Measurements from ENCODE around the gene GTF3C2.

Gene GTF3C2, protein sequence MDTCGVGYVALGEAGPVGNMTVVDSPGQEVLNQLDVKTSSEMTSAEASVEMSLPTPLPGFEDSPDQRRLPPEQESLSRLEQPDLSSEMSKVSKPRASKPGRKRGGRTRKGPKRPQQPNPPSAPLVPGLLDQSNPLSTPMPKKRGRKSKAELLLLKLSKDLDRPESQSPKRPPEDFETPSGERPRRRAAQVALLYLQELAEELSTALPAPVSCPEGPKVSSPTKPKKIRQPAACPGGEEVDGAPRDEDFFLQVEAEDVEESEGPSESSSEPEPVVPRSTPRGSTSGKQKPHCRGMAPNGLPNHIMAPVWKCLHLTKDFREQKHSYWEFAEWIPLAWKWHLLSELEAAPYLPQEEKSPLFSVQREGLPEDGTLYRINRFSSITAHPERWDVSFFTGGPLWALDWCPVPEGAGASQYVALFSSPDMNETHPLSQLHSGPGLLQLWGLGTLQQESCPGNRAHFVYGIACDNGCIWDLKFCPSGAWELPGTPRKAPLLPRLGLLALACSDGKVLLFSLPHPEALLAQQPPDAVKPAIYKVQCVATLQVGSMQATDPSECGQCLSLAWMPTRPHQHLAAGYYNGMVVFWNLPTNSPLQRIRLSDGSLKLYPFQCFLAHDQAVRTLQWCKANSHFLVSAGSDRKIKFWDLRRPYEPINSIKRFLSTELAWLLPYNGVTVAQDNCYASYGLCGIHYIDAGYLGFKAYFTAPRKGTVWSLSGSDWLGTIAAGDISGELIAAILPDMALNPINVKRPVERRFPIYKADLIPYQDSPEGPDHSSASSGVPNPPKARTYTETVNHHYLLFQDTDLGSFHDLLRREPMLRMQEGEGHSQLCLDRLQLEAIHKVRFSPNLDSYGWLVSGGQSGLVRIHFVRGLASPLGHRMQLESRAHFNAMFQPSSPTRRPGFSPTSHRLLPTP

DNA sequence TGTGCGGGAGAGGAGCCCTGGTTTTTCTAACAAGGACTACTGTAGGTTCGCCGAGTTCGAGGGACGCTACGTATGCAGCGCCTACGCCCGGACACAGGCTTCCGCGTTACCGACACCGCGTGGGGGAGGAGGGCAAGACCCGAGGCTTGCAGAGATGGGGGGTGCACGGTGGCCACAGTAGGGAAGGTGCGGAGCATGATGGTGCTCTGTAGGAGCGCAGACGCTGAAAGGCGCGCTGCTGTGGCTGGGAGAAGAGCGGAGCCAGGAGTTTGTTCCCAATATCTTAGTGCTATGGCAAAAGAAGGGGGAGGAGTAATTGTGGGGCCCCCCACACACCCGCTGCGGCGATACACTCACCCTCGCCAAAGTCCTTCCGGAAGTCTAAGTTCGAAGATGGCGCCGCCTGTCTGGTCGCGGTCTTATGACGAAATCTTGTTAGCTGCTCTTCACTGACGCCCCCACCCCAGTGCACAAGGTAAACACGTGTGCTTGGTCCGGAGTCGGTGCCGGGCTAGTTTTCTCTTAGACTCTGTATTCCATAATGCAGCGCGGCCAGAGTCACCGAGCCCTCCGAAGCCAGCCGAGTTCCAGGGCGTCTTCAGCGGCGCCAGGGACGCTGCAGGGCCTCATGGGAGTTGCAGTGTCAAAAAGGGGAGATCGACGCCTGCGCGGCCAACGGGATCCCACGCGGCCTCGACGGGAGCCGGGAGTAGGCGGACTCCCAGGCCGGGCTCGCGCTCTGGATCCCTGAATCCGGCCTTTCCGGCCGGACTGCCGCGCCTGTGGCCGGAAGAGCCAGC lies at the start of gene GTF3C2:
Gene GTF3C2 (minus strand): TSS at position 383 of the 800 bp plus-strand sequence. CDS start 13,210 bp downstream, outside the sequence.
- peak; percentile 97 to 98 for DNase-seq
- TF ChIP-seq POLR2A (IDR thresholded peaks at IDR 0.05; ENCODE audit: low read length): peak; percentile 84
- no peak for TF ChIP-seq GATA1 (IDR thresholded peaks at IDR 0.05; ENCODE audit: low read depth, low read length)

DNA sequence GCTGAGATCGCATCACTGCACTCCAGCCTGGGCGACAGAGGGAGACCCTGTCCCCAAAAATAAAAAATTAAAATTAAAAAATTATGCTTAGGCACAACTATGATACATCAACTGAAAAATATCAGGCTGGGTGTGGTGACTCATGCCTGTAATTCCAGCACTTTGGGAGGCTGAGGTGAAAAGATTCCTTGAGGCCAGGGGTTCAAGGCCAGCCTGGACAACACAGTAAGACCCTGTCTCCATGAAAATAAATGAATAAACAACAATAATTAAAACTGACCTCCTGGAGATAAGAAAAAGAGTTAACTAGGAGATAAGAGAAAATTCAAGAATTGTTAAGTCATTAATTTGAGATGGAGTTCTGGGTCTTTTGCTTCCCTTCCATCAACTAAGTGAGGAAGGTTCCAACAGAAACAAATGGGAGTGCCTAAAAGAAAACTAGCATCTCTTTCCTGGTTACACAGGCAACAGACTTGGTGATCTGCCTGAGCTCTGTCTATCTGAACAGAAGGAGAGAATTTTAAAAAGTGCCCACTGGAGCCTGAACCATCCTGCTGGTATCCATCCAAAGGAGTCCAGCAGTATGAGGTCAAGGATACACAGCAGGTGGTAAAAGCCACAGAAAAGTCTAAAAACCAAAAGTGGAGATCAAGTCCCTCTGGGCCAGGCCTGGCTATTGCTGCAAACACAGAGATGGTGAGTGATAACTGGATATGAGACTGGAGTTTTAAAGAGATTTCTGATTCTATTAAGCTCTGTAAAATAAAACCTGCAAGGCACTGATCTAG lies 44.0 kb upstream of the GTF3C2 start:
- no peak for TF ChIP-seq POLR2A (IDR thresholded peaks at IDR 0.05; ENCODE audit: low read length)
- DNase-seq: no peak

DNA sequence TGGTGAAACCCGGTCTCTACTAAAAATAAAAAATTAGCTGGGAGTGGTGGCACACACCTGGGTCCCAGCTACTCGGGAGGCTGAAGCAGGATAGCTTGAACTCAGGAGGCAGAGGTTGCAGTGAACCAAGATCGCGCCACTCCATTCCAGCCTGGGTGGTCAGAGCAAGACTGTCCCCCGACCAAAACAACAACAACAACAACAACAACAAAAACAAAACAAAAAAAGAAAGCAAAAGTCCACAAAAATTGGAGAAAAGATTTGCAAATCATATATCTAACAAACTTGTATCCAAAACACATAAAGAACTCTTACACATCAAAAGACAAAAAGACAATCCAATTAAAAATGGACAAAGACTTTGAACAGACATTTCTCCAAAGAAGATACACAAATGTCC lies 42.4 kb upstream of the GTF3C2 start:
- no peak for DNase-seq
- TF ChIP-seq POLR2A (IDR thresholded peaks at IDR 0.05; ENCODE audit: low read length): no peak
- no peak for TF ChIP-seq GATA1 (IDR thresholded peaks at IDR 0.05; ENCODE audit: low read depth, low read length)

DNA sequence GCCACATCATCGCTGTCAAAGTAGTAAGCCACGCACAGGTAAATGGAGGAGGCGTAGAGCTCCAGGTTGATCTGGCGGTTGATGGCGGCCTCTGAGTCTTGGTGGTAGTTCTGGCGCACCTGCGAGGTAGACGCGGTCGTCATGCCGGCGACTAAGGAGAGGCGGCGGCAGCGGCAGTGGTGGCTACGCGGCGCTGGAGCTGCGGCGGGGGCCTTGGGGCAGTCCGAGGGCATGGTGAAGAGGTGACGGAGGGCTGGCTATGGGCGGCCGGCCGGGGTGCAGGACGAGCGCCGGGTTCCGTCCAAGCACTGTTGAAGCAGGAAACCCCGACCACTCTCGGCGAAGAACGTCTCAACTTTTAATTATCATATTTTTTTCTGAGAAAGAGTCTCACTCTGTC lies 36.7 kb upstream of the GTF3C2 start:
- DNase-seq: no peak
- no peak for TF ChIP-seq POLR2A (IDR thresholded peaks at IDR 0.05; ENCODE audit: low read length)
- TF ChIP-seq GATA1 (IDR thresholded peaks at IDR 0.05; ENCODE audit: low read depth, low read length): no peak

DNA sequence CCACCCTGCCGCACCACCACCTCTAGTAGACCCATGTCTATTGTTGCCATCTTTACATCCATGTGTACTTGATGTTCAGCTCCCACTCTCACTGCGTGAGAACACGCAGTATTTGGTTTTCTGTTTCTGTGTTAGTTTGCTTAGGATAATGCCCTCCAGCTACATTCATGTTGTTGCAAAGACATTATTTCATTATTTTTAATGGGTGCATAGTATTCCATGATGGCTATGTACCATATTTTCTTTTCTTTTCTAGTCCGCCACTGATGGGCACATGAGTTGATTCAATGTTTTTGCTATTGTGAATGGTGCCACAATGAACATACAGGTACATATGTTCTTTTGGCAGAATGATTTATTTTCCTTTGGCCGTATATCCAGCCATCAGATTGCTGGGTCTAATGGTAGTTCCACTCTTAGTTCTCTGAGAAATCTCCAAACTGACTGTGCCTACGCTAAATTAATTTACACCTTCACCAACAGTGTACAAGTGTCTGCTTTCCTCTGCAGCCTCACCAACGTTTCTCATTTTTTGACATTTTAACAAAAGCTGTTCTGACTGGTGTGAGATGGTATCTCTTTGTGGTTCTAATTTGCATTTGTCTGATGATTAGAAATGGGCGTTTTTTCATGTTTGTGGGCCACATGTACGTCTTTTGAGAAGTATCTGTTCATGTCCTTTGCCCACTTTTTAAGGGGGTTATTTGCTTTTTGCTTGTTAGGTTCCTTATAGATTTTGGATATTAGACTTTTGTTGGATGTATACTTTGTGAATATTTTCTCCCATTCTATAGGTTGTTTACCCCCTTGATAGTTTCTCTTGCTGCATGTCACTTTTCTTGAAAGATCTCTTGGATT lies 34.5 kb upstream of the GTF3C2 start:
- DNase-seq: no peak
- TF ChIP-seq POLR2A (IDR thresholded peaks at IDR 0.05; ENCODE audit: low read length): no peak

DNA sequence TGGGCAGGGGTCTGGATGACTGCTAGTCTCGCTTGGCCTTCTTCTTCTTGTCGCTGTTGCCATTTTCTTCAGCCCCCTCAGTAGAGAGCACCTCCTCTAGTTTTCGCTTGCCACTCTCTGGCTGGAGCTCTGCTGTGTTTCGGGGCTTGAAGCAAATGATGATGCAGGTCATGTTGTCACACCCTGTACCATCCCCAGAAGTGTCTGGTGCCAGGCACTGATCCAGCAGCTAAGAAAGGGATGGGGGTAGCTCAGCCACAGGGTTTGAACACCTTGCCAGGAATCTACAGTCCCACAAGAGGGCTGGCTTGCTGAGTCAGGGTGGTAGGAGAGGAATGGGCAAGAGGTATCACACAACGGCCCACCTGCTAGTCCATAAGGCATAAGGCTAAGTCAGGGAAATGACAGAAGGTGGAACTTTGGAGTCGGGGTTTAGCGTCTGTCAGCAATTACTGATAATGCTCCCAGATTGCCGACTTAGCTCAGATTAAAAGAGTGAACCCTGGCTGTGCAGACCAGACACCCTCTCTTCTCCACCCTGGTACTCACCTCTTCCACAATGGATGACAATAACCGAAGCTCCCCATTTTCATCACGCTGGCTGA lies 25.1 kb upstream of the GTF3C2 start:
- no peak for TF ChIP-seq POLR2A (IDR thresholded peaks at IDR 0.05; ENCODE audit: low read length)
- TF ChIP-seq GATA1 (IDR thresholded peaks at IDR 0.05; ENCODE audit: low read depth, low read length): no peak
- no peak for DNase-seq

DNA sequence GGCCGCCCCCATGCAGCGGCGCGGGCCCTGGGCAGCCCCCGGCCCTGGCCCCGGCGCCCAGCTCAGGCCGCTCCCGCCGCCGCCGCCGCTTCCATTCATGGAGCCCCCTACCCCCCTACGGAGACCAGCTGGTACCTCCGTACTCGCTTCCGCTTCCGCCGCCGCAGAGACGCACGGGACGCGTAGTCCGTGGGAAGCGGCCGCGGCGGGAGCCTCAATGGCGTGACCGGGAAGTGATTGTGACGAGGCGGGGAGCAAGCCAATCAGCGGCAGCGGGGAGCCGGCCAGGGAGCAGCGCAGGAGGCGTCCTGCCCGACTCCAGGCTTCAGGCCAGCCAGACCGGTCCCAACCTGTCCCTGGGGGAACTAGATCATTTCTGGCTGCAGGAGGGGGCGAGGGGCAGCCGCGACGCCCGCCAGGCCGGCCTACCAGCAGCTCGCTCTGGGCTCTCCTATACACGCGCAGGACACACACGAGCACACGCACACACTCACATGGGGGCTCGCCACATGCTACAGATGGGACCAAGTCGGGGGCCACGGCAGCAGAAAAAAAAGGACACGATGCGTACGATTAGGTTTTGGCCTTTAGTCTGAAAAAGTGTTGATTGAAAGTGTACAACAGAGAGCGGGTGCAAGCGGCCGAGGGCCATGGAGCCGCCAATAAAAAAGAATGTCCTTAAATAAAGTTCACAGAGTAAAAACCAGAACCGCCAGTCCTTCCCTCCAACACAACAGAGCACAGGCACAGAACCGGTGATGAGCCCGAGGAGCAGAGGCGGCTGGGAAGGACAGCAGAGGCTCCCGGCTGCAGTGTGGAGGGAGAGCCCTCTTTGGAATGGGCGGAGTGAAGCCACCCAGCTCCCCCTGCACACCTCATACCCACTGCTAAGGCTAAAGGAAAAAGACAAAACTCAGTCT lies 24.3 kb upstream of the GTF3C2 start, which contains the start of gene ZNF513:
Gene ZNF513 (minus strand): TSS at position 109 of the 920 bp plus-strand sequence. CDS start 208 bp downstream, outside the sequence.
- DNase-seq: peak; percentile 84 to 85
- peak; percentile 69 for TF ChIP-seq POLR2A (IDR thresholded peaks at IDR 0.05; ENCODE audit: low read length)
- TF ChIP-seq GATA1 (IDR thresholded peaks at IDR 0.05; ENCODE audit: low read depth, low read length): no peak

DNA sequence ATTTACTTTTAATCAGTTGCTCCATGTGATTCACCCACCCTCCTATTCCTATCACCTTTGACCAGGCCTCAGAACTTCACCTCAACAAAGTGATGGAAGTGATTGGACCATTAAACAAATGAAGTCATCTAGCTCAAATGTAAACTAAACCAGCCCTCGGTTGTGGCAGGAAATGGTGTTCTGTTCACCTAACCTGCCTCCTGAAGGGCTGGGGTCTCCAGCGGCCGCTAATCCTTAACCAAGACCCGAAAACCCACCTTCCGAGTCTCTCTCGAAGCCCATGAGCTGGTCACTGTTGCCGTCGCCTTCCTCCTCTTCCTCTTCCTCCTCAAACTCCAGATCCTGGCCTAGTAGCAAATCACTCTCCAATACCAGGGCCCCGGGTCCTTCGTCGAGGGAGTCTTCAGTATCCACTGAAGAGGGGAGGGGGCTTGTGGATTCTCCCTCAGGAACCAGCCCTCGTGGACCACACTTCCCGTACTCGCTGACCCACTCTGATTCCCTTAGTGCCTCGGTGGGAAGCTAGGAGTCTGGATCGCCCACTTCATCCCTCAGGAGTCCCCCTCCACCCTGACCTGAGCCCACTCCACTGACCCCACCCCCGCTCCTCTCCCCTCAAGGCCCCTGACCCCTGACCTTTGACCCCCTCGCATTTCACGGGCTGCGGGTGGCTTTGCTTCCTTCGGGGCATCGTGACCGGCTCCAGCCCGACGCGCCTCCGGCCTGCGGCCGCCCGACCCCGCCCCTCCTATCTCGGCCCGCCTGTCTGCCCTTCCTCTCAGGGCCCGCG lies 23.5 kb upstream of the GTF3C2 start:
- TF ChIP-seq POLR2A (IDR thresholded peaks at IDR 0.05; ENCODE audit: low read length): no peak
- no peak for TF ChIP-seq GATA1 (IDR thresholded peaks at IDR 0.05; ENCODE audit: low read depth, low read length)
- DNase-seq: peak; percentile 59 to 83

DNA sequence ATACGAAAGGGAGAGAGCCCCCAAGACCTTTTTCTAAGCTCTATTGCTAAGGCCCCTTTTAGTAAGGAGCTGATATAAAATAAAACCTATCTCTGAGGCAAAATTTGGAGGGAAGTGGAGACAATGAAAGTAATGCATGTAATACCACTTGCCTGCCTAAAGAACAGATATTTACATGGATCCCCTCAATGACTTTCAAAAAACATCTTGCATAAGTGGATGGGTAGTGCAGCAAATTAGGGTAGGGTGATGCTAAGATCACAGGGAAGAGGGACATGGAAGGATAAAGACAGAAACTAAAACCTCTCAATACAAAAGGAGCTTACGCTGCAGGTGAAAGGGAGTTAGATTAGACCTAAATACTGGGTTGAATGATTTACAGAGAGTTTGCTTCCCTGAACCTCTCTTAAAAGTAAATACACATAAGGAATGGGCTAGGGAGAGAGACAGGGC lies 22.8 kb upstream of the GTF3C2 start:
- TF ChIP-seq POLR2A (IDR thresholded peaks at IDR 0.05; ENCODE audit: low read length) (no peak), GATA1 (IDR thresholded peaks at IDR 0.05; ENCODE audit: low read depth, low read length) (no peak)
- peak; percentile 46 to 59 for DNase-seq

DNA sequence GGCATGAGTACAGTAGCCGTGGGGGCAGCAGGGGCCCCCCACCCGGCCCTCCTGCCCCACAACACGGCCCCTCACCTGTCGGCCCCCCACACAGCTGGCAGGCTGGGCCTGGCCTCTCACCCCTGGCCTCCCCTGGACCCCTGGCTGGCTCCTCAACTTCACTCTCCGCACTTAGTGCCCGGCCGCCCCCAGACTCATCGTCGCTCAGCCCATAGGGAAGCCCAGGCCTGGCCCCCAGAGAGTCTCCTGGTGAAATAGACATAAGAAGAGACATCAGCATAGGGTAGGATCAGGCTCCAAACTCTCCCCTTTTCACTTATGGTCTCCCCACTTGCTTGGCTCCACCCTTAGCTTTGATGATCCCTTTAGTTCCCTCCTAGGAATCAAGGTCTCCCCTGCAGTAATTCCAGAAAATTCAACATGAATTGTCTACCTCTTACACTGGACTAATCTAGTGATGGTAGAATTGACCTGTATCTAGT lies 22.3 kb upstream of the GTF3C2 start:
- TF ChIP-seq GATA1 (IDR thresholded peaks at IDR 0.05; ENCODE audit: low read depth, low read length) (no peak), POLR2A (IDR thresholded peaks at IDR 0.05; ENCODE audit: low read length) (no peak)
- DNase-seq: no peak
